ENCODE data around the gene DEPDC5.
A peak's percentile ranks its signal among the peaks of the same experiment; 100 is the strongest.
"Not testable (repeated sequence)": the region's sequence is repeated elsewhere in the genome, so short reads cannot be mapped to it uniquely, and the experiment has no call there.

The DEPDC5 gene
- total RNA-seq, result 16.8 to 47.5 (median 22.3) reads per million in 9 experiments

- Mint-ChIP-seq H3K27ac (peak within 1 kb of the TSS; percentile 95 to 97), H3K36me3 (ENCODE audit: insufficient read depth) (peaks cover 23% of the 10 kb centered on the region), H3K9me3 (no peaks in the 10 kb centered on the region), H3K27me3 (no peaks in the 10 kb centered on the region), H3K4me3 (peak within 1 kb of the TSS; percentile 81 to 82), H3K4me1 (ENCODE audit: low read depth in 2 of 2) (peaks cover 27 to 34% of the 10 kb centered on the region in 2 donors)
- ATAC-seq (replicated peaks) (peak; percentile 76), DNase-seq (peak; percentile 94 to 97 (median 95))
These were observed at the start of gene DEPDC5 for GRCh38 chr22:31753634-31754501. DEPDC5 (plus strand) TSS chr22:31754019; CDS start chr22:31754922, 903 bp downstream.

DNA sequence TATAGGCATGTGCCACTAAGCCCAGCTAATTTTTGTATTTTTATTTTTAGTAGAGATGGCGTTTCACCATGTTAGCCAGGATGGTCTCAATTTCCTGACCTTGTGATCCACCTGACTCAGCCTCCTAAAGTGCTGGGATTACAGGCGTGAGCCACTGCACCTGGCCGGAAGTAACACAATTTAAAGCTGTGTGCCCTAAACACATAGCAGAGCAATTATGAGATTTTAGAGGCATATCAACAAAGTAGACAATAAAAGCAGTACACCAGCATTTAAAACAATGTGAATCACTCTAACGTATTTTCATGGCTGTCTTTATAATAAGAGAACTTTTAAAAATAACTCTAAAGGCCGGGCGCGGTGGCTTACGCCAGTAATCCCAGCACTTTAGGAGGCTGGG lies 46.3 kb upstream of the DEPDC5 start:
- no peaks in the 10 kb centered on the region for H3K9me3 Mint-ChIP-seq
- H3K27ac Mint-ChIP-seq, result peak overlapping the region in 1 of 2 donors; percentile 53
- H3K36me3 Mint-ChIP-seq (ENCODE audit: insufficient read depth), result peaks cover 47% of the 10 kb centered on the region
- no peak for DNase-seq
- no peaks in the 10 kb centered on the region for H3K27me3 Mint-ChIP-seq
- ATAC-seq (replicated peaks), result no peak
- peaks cover 4 to 5% of the 10 kb centered on the region in 2 donors for H3K4me1 Mint-ChIP-seq (ENCODE audit: low read depth in 2 of 2)
- H3K4me3 Mint-ChIP-seq, result no peak overlapping the region

GRCh38 chr22:31711226-31711625 lies 42.6 kb upstream of the DEPDC5 start:
- not testable (repeated sequence) for H3K27me3 Mint-ChIP-seq; H3K4me3 Mint-ChIP-seq; H3K4me1 Mint-ChIP-seq (ENCODE audit: low read depth in 2 of 2); H3K9me3 Mint-ChIP-seq; ATAC-seq (replicated peaks); DNase-seq
- Mint-ChIP-seq H3K27ac (peak overlapping the region in 1 of 2 donors; percentile 20), H3K36me3 (ENCODE audit: insufficient read depth) (peaks cover 55% of the 10 kb centered on the region)

DNA sequence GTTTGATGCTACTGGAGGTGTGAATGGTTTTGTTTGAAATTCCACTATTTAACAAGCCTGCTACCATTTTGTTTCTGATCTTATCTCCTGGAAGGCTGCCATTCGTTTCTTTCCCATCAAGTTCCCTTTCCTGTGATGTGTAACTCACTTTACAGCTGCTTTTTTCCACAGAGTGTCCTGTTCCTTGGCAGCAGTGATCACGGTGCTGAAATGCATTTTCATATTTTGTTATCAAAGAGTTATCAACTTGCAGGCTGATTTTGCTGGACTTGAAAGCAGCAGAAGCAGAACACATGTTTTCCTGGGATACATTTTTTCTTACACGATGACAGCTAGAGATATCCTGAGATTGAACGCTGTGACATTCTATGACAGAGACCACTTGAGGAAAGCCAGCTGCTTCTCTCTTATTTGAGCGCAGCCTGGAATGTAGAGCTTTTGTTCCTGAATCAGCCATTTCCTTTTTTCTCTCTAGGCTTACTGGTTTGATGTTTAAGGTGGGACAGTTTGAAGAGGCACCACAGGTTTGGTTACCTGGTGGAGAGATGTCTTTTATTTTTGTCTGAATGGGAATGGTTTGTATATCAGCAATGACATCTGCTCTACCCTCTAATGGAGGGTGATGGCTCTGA lies 38.6 kb upstream of the DEPDC5 start:
- Mint-ChIP-seq H3K9me3 (no peaks in the 10 kb centered on the region), H3K27me3 (no peaks in the 10 kb centered on the region), H3K4me3 (no peak overlapping the region), H3K4me1 (ENCODE audit: low read depth in 2 of 2) (peaks cover 4 to 5% of the 10 kb centered on the region in 2 donors), H3K27ac (peak overlapping the region in 1 of 2 donors; percentile 22), H3K36me3 (ENCODE audit: insufficient read depth) (peaks cover 61% of the 10 kb centered on the region)
- ATAC-seq (replicated peaks) (no peak), DNase-seq (no peak)

DNA sequence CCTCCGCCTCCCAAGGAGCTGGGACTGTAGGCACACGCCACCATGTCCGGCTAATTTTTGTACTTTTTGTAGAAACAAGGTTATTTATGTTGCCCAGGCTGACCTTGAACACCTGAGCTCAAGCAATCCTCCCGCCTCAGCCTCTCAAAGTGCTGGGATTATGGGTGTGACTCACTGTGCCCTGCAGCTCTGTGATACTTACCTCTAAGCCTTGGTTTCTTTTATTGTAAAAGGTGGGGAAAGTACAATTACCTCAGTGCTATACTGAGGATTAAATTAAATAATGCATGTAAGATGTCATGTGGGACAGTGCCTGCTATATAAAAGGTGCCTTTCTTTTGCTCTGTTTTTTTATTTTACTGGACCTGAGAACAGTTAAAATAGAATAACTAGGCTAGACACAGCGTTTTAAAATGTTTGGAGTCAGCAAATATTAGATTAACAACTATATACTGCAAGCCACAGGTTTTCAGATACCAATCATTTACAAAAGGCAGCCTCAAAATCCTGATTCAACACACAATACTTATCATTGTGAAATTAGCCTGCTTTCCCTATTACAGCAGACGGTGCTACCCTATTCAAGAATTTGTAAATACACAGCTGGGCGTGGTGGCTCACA lies 33.9 kb upstream of the DEPDC5 start:
- peaks cover 61% of the 10 kb centered on the region for H3K36me3 Mint-ChIP-seq (ENCODE audit: insufficient read depth)
- H3K9me3 Mint-ChIP-seq, result no peaks in the 10 kb centered on the region
- ATAC-seq (replicated peaks), result no peak

DNA sequence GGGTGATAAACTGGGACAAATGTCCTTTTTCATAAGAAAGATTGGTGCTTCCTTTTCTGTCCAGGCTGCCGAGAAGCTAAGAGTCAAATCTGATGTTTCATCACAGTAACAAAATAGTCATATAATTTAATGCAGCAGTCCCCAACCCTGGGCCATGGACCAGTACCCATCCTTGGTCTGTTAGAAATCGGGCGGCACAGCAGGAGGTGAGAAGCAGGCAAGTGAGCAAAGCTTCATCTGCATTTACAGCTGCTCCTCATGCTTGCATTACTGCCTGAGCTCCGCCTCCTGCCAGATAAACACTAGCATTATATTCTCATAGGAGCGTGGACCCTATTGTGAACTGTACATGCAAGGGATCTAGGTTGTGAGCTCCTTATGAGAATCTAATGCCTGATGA lies 30.1 kb upstream of the DEPDC5 start:
- DNase-seq, result no peak
- Mint-ChIP-seq H3K27ac (no peak overlapping the region), H3K36me3 (ENCODE audit: insufficient read depth) (peaks cover 41% of the 10 kb centered on the region), H3K4me1 (ENCODE audit: low read depth in 2 of 2) (peaks cover 3 to 7% of the 10 kb centered on the region in 2 donors), H3K27me3 (no peaks in the 10 kb centered on the region), H3K4me3 (no peak overlapping the region), H3K9me3 (no peaks in the 10 kb centered on the region)
- no peak for ATAC-seq (replicated peaks)

More for the DNA sequence above, 33.9 kb upstream of the DEPDC5 start:
- DNase-seq, result no peak
- no peak overlapping the region for H3K4me3 Mint-ChIP-seq
- no peak overlapping the region for H3K27ac Mint-ChIP-seq
- H3K4me1 Mint-ChIP-seq (ENCODE audit: low read depth in 2 of 2), result peaks cover 3 to 7% of the 10 kb centered on the region in 2 donors
- no peaks in the 10 kb centered on the region for H3K27me3 Mint-ChIP-seq

DNA sequence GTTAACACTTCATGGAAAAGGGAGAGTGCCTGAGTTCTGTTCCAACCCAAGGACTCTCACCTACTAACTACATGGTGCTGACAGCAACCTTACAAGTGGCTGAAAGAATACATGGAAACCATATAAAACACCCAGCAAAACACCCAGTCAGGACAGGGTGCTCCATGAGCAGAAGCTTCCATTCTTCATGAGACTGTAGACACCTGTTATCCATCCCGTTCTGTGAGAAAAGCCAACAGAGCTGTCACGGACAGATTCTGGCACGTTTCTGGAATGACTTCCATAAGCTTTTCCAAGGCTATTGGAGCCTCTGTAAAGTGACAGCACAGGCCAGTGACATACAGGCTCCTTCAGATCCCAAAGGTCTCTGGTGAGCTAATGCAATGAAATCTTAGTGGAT lies 27.1 kb upstream of the DEPDC5 start:
- H3K27me3 Mint-ChIP-seq, result no peaks in the 10 kb centered on the region
- H3K4me1 Mint-ChIP-seq (ENCODE audit: low read depth in 2 of 2), result peaks cover 0 to under 1% of the 10 kb centered on the region in 2 donors
- ATAC-seq (replicated peaks), result no peak
- H3K36me3 Mint-ChIP-seq (ENCODE audit: insufficient read depth), result peaks cover 23% of the 10 kb centered on the region
- no peak for DNase-seq
- no peaks in the 10 kb centered on the region for H3K9me3 Mint-ChIP-seq
- peak overlapping the region in 1 of 2 donors; percentile 4 for H3K27ac Mint-ChIP-seq
- no peak overlapping the region for H3K4me3 Mint-ChIP-seq

DNA sequence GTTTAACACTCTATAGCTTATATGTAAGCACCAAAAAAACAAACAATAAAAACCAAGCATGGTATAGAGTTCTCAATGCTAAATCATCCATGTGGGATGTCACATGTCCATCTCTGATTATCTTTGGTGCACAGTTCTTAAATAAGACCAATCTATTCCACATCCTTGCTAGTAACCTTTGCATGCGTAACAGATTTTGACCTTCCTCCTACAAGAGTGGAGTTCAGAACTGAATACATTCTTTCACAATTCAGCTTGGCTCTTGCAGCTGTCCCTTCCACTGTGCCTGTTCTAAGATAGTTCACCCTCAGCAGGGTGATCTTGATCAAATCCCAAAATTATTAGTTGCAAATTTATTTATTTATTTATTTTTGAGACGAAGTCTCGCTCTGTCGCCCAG lies 25.0 kb upstream of the DEPDC5 start:
- ATAC-seq (replicated peaks) (no peak), DNase-seq (no peak)
- no peaks in the 10 kb centered on the region for H3K27me3 Mint-ChIP-seq
- peaks cover 1 to 8% of the 10 kb centered on the region in 2 donors for H3K4me1 Mint-ChIP-seq (ENCODE audit: low read depth in 2 of 2)
- no peak overlapping the region for H3K27ac Mint-ChIP-seq
- no peak overlapping the region for H3K4me3 Mint-ChIP-seq
- peaks cover 14% of the 10 kb centered on the region for H3K36me3 Mint-ChIP-seq (ENCODE audit: insufficient read depth)
- no peaks in the 10 kb centered on the region for H3K9me3 Mint-ChIP-seq

GRCh38 chr22:31730344-31730711 lies 23.5 kb upstream of the DEPDC5 start:
- ATAC-seq (replicated peaks) (no peak), DNase-seq (no peak)
- H3K36me3 Mint-ChIP-seq (ENCODE audit: insufficient read depth), result peaks cover 10% of the 10 kb centered on the region
- H3K27me3 Mint-ChIP-seq, result no peaks in the 10 kb centered on the region
- H3K4me3 Mint-ChIP-seq, result no peak overlapping the region
- peaks cover 5 to 21% of the 10 kb centered on the region in 2 donors for H3K4me1 Mint-ChIP-seq (ENCODE audit: low read depth in 2 of 2)
- H3K27ac Mint-ChIP-seq, result no peak overlapping the region
- no peaks in the 10 kb centered on the region for H3K9me3 Mint-ChIP-seq

GRCh38 chr22:31732089-31732829 lies 21.6 kb upstream of the DEPDC5 start:
- no peaks in the 10 kb centered on the region for H3K9me3 Mint-ChIP-seq
- no peak for DNase-seq
- H3K27me3 Mint-ChIP-seq, result no peaks in the 10 kb centered on the region
- H3K36me3 Mint-ChIP-seq (ENCODE audit: insufficient read depth), result peaks cover 20% of the 10 kb centered on the region
- no peak overlapping the region for H3K4me3 Mint-ChIP-seq
- H3K27ac Mint-ChIP-seq, result no peak overlapping the region
- ATAC-seq (replicated peaks), result no peak
- H3K4me1 Mint-ChIP-seq (ENCODE audit: low read depth in 2 of 2), result peaks cover 8 to 21% of the 10 kb centered on the region in 2 donors

- H3K4me1 Mint-ChIP-seq (ENCODE audit: low read depth in 2 of 2), result peaks cover 12 to 31% of the 10 kb centered on the region in 2 donors
- H3K9me3 Mint-ChIP-seq, result no peaks in the 10 kb centered on the region
- peak overlapping the region; percentile 5 to 86 for H3K27ac Mint-ChIP-seq
- H3K27me3 Mint-ChIP-seq, result no peaks in the 10 kb centered on the region
- peaks cover 27% of the 10 kb centered on the region for H3K36me3 Mint-ChIP-seq (ENCODE audit: insufficient read depth)
- DNase-seq, result no peak
- ATAC-seq (replicated peaks), result no peak
- no peak overlapping the region for H3K4me3 Mint-ChIP-seq
These were observed 20.2 kb upstream of the DEPDC5 start for GRCh38 chr22:31733580-31734079.

DNA sequence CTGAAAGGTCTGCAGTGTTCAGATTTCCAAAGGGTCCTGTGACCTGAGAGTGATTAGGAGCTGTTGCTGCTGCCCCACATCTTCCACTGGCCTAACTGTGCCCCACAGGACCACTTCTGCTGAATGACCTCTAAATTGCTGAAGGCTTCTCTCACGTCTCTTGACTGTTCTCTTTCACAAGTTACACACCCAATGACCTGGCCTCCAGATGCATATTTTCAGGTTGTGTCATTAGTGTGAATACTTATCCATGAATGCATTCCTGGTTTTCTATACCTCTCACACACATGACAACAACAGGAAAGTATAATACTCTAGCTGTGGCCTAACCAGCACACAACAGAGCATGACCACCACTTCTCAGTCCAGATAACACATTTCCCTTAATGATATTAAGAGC lies 19.3 kb upstream of the DEPDC5 start:
- H3K9me3 Mint-ChIP-seq, result no peaks in the 10 kb centered on the region
- peaks cover 33% of the 10 kb centered on the region for H3K36me3 Mint-ChIP-seq (ENCODE audit: insufficient read depth)
- no peak for ATAC-seq (replicated peaks)
- H3K27ac Mint-ChIP-seq, result peak overlapping the region; percentile 5 to 86
- H3K4me3 Mint-ChIP-seq, result no peak overlapping the region
- no peaks in the 10 kb centered on the region for H3K27me3 Mint-ChIP-seq
- peaks cover 16 to 35% of the 10 kb centered on the region in 2 donors for H3K4me1 Mint-ChIP-seq (ENCODE audit: low read depth in 2 of 2)
- no peak for DNase-seq

DNA sequence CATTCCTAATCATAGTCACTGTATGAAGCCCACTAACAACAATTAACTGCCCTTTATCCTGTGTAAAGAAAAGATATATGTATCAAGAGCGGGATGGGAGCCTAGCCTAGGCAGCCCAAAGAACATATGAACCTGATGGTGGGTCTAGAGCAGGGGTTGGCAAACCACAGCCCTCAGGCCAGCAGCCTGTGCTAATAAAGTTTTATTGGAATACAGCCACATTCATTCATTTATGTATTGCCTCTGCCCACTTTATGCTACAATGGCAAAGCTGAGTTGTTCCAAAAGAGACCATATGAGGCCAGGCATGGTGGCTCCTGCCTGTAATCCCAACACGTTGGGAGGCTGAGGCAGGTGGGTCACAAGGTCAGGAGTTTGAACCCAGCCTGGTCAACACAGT lies 17.4 kb upstream of the DEPDC5 start:
- Mint-ChIP-seq H3K27ac (peak overlapping the region in 1 of 2 donors; percentile 38), H3K36me3 (ENCODE audit: insufficient read depth) (peaks cover 52% of the 10 kb centered on the region), H3K4me1 (ENCODE audit: low read depth in 2 of 2) (peaks cover 19 to 47% of the 10 kb centered on the region in 2 donors), H3K4me3 (no peak overlapping the region), H3K27me3 (no peaks in the 10 kb centered on the region), H3K9me3 (no peaks in the 10 kb centered on the region)
- ATAC-seq (replicated peaks) (no peak), DNase-seq (no peak)
